Activated CD4-positive, alpha-beta T cell treated with anti-CD3 and anti-CD28 coated beads, Interleukin-2, Interleukin-6, amounts not matched to agents 100 ng/mL and 50 ng/mL, durations not matched to agents 16 hours and 8 hours (primary cell): ENCODE results near the gene DNAI2.

Experiments
- DNase-seq: peaks from one replicate; pipeline ENCODE4 v3.0.0-alpha.2; 2020

The DNAI2 gene, protein sequence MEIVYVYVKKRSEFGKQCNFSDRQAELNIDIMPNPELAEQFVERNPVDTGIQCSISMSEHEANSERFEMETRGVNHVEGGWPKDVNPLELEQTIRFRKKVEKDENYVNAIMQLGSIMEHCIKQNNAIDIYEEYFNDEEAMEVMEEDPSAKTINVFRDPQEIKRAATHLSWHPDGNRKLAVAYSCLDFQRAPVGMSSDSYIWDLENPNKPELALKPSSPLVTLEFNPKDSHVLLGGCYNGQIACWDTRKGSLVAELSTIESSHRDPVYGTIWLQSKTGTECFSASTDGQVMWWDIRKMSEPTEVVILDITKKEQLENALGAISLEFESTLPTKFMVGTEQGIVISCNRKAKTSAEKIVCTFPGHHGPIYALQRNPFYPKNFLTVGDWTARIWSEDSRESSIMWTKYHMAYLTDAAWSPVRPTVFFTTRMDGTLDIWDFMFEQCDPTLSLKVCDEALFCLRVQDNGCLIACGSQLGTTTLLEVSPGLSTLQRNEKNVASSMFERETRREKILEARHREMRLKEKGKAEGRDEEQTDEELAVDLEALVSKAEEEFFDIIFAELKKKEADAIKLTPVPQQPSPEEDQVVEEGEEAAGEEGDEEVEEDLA

DNA sequence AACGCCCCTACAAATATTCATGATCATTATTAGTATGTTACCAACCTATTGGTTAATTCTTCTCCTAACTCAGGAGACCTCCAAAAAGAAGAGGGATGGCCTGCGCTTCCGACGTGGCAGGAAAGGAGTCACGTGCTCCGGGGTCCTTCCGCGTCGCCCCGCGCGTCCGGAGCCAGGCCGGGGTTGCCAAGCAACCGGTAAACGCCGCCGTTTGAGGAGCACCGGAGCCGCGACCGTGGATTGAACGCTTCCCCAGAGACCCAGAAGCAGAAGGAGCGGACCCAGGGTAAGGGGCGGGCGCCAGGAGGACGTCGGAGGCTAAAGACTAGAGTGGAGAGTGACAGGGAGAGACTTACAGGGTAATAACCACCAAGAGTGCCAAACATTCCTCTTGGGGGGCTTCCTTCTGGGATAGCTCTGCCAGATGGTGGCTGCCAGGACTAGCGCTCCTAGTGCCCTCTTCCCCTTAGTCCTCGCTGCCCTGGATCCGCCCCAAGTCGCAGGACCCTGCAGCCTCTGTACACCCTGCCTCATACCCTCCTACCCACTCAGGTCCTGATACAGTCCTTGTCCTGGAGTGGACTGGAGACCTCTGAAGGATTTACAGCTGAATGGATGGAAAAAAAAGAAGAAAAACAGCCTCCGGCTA lies at the start of gene DNAI2:
Gene DNAI2, plus strand, starts transcription at position 175 of the 649 bp plus-strand sequence. CDS start 7,584 bp downstream, outside the sequence.
- DNase-seq, result no peak

DNA sequence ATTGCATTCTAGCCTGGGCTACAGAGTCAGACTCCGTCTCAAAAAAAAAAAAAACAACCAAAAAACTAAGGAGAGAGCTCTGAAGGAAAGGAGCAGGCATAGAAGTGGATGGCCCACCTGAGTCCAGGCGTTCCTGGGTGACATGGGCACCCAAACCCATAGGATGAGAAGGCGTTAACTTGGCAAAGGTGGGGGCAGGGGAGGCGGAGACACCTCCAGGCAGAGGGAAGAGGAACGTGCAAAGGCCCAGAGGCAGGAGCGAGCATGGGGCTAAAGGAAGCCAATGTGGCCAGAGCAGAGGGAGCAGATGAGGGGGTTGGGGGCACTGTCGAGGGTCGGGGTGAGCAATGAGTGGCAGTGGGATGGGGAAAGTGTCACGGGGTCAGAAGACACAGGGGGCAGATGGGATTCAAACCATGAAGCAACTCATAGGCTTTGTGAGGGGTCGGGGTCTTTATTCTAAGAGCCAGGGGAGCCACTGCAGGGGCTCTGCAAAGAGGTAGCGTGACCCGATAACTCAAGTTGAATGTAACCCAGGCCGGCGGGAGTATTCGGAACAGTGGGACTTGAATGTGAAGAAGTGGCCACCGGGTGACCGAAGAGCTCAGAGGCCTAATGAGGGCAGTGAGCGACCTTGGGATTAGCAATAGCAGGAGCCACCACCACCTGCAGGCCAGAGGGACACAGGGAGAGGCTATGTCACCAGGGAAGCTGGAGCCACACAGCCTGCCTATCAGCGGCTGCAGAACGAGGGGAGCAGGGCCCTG lies 48.9 kb upstream of the DNAI2 start:
- DNase-seq, result no peak

DNA sequence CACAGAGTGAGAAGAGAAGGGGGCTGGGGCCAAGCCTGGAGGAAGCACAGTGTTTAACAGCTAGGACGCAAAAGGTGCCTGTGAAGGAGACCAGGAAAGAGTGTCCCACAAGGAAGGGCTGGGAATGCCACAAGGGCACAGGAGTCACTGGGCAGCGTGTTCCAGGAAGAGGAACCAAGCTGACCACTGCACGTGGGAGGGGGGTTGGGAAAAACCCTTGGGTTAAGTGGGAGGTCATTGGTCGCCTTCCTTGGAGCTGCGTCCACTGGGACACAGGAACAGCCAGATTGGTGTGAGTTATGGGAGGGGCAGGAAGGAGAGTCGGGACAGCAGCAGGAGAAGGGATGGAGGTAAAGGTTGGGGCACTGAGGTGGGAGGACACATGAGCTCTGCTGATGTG lies 47.8 kb upstream of the DNAI2 start:
- no peak for DNase-seq

DNA sequence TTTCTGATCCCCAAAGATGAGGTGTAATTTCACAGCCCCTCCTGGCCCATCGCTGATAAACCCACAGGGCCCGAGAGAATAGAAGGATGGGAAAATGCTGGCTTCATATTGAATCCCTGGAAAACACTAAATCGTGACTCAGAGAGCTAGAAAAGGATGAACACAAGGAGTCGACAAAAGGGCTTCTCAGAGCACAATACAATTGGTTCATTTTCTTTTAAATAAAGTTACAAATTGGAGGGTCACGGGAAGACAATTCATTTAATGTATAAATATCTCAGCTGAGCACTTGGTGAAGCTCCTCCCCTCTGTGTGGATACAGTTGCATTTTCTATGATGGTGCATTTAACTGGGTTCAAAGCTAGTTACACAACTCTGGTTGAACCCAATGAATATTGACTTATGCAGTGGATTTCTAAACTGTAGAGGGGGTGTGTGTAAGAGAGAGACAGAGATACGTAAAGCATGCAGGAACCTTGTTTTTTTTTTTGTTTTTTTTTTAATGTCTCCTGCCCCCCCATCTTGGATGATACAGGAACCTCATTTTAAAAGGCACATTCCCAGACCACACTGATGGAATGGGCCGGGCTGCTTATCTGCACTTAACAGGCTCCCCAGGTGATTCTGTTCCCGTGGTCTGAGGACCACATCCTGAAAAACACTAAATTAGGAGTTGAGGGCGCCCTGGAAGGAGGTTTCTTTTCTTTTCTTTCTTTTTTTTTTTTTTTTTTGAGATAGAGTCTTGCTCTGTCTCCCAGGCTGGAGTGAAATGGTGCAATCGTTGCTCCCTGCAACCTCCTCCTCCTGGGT lies 46.6 kb upstream of the DNAI2 start:
- DNase-seq, result no peak

DNA sequence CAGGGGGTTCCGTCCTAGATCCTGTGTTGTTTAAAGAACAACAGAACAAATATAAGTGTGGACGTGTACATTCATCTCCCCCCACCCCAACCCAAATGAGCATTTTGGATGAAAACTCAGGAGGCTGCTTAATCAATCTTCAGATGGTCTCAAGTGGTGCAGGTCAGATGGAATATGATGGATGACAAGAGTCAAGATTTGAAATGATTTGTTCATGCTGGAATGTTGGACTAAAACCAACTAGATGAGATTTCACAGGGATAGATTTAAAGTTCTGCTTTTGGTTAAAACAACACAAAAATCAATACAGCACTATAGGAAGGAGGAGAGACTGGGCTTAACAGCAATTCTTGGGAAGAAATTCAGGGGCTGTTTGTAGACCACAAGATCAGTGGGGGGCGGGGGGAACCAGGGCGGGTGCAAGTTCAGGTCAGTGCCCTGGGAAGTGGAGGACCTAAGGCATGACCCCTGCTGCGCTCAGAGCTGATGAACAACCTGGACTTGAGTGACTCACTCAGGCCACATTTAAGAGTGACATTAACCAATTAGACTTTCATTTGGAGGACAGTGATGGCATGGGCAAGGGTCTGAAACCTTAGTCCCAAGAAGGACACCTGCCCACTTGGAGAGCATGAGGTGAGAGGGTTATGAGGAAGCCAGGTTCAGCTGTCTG lies 45.6 kb upstream of the DNAI2 start:
- DNase-seq, result no peak

DNA sequence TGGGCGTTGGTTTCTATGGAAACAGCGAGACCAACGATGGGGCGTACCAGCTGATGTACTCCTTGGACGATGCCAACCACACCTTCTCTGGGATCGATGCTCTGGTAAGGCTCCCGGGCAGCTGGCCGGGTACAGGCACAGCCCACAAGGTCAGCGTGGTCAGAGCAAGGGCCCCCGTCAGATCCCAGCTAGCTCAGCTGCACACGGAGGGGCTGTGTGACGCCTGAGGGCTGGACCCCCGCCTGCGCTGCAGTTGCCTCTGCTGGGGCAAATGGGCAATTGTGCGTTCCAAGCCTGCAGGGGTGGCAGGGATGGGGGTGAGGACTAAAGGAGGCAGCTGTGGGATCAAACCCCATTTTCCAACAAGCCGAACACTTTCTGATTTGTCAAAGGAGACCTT lies 43.1 kb upstream of the DNAI2 start:
- no peak for DNase-seq

DNA sequence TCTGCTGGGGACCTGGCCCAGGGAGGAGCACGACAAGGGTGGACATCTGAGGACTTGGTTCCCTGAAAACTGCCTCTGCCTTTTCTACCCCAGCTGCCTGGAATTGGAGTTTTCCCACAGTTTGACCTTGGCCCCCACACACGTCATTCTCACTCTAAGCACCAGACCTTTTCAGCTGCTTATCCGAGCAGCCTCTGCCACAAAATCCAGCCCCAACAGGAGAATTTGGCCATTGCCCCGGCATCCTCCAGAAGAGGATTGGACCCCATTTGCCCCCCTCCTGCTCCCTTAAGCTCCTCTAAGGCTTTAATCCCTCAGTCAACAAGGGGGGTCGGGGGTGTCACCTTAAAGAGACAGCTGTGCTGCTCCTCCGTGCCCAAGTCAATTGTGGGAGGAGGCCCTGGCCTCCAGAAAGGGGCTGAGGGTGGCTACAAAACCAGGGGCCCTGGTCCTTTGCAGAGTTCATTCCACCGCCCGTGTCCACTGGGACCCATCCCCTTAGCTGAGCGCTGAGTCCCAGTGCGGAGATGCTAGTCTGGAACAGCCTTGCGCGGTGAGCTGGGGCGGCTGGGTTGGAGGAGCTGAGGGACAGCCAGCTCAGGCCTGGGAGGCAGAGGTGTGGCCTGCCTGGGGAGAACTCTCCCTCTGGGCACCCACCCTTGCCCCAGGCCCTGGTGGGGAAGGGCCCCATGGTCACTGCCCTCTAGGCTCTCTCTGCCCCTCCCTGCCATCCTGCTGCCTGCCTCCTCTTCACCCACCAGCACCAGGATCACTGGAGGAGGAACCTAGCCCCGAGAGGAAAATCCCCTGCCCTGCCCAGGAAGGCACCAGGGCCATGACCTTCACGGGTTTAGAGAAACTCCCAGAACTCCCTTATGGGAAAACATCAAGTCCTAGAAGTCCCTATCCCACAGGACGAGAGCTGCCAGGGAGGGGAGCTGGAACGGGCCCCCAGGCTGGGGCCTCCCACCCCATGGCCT lies 41.8 kb upstream of the DNAI2 start:
- DNase-seq, result no peak

DNA sequence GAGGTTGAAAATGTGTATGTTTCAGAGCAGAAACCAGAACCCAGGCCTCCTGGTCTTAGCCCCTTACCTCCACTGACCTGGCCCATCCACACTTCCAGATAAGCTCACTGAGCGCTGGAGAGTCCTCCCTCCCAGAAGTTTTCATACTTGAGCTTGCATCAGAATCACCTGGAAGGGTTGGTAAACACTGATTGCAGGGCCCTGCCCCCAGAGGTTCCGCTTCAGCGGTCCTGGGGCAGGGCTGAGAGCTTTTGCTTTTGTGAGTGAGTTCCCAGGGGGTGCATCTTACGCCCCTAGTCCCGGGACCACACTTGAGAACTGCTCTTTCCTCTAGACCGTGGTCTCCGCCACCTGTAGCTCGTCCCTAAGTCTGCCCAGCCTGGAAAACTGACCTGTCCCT lies 40.1 kb upstream of the DNAI2 start:
- no peak for DNase-seq

DNA sequence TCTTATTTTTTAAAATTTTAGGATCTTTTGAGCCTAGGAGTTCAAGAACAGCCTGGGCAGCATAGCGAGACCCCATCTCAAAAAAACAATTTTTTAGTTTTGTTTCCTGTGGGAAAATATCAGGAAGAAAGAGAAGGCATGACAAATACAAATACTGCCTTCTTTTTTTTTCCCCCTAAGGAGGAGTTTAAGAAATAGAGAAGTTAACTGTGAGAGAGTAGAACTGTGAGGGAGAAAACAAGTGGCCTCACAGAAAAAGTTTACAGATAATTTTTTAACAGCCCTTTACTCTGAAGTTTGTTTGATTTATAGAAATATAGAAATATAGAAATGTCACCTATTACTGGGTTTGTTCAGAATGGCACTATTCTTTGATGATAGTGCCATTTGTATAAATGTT lies 39.5 kb upstream of the DNAI2 start:
- no peak for DNase-seq

DNA sequence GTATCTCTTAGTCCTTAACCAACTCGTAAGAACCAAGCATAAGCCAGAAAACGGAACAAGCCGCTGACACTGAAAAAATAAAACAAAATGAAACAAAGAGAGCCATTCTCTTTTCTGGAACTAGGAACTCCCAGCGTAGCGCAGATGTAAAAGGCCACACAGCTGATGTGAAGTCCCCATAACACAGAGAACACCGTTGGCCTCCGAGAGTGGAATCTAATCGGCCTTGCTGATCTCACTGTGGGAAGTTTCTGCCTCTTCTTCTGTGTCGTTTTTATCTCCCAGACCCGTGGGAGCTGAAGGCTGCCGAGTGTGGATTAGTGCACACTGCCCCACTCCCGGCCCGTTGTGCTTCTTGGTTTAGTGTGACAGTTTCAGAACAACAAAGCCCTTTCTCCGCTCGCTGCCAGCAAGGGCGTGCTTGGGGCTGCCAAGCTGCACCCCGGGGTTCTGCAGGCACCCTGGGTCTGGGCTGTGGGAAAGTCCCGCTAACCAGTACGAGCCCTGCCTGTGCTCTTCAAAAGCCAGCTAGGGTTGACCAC lies 38.9 kb upstream of the DNAI2 start:
- DNase-seq, result no peak

DNA sequence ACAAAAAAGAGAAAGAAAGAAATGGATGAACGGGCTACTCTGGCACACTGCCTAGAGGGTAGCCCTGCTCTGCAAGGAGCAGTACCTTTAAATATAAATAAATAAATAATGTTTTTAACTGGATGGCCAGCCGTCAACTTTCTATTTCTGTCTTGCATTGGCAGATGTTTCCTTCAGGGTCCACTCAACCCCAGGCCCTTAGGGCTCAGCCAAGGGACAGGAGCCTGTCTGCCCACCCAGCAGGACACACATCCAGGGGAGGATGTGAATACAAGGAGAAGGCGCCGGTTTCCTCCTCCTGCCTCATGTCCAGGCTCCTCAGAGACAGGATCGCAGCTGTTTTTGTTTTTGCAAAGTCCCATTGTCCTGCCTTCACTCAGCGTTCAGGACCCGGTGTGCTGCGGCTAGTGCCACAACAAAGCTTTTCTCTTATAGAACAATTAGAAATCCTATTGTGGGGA lies 38.1 kb upstream of the DNAI2 start:
- DNase-seq, result no peak

DNA sequence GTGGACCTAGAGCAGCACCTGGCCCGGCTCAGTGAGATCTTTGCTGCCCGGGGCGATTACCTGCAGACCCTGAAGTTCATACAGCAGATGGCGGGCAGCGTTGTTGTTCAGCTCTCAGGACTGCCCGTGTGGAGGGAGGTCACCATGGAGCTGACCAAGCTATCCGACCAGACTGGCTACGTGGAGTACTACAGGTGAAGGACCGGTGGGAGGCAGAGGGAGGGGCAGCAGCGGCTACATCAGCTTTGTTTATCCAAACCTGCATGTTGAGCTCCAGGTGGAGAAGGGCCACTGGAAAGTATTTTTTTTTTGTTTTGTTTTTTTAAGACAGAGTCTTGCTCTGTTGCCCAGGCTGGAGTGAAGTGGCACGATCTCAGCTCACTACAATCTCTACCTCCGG lies 36.7 kb upstream of the DNAI2 start:
- no peak for DNase-seq

DNA sequence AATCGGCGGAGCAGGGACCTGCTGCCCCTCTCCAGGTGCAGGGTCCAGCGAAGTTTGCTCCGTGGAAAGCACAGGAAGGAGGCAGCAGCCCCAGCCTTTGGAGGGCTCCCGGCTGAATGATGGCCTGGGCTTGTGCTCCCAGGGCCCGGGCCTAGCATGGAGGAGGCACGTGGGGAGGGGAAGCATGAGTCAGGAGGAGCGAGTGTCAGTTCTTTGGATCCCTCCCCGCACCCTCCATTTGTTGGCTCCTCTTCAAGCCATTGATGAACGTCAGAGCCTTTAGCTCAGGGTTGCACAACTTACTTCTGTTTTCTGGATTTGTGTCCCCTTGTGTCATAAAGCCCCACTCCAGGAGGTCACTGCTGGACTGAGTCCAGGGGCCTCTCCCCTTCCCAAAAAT lies 34.9 kb upstream of the DNAI2 start:
- DNase-seq, result no peak

DNA sequence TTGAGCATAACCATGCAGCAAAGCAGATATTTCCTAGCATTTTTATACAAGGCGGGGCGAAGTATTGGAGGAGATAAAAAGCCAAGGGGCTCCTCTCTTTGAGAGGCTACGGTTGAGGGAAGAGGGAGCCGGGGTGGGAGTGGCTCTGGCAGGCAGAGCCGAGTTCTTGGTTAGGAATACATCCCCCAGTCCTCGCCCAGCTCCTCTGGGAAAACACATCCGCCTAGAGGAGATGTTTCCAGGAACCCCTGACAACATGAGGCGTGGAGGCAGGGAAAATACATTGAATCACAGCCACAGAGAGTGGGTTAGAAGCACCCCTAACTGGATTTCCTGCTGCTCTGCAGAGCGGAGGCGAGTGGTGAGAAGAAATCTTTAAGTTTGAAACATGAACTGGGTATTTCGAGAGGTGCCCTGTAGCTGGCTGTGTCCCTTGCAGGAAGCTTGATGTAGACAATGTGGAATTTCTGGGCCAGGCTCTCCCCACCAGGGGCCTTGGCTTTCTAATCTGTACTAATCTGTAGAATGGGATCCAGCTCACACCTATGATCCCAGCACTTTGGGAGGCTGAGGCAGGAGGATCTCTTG lies 33.3 kb upstream of the DNAI2 start:
- DNase-seq, result no peak

DNA sequence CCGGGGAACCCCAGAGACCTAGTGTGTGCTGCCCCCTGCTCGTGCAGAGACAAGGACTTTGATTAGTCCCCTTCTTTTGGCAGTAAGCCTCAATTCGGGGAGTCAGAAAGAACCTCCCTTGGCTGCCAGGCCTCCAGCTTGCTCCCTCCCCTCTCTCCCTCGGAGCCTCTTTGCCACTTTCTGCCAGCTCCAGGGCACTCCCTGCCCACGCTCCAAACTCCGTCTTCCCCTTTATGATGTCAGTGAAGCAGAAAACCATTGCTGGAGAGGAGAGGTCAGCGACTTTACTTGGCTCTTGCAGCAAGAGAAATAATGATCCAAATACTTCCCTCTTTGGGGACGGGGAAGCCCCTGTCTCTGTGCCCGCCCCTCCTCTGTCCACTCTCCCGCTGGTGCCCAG lies 32.6 kb upstream of the DNAI2 start:
- no peak for DNase-seq

DNA sequence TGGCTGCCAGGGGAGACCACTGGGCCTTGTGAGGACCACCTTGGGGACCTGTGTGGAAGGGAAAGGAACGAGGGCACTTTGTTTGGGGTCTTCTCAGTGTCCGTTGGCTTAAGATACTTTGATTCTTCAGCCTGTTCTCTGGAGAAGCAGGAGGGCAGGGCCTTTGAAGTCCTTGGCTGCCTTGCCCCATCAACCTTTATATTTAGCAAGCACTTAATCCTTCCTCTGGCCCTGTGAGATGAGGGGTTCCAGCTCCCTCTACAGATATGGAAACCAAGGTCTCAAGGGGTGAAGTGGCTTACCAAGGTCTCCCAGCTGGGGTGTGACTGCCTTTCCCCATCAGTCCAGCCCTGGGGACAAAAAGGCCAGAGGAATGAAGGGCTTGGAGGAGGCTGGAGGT lies 32.2 kb upstream of the DNAI2 start:
- DNase-seq, result no peak

DNA sequence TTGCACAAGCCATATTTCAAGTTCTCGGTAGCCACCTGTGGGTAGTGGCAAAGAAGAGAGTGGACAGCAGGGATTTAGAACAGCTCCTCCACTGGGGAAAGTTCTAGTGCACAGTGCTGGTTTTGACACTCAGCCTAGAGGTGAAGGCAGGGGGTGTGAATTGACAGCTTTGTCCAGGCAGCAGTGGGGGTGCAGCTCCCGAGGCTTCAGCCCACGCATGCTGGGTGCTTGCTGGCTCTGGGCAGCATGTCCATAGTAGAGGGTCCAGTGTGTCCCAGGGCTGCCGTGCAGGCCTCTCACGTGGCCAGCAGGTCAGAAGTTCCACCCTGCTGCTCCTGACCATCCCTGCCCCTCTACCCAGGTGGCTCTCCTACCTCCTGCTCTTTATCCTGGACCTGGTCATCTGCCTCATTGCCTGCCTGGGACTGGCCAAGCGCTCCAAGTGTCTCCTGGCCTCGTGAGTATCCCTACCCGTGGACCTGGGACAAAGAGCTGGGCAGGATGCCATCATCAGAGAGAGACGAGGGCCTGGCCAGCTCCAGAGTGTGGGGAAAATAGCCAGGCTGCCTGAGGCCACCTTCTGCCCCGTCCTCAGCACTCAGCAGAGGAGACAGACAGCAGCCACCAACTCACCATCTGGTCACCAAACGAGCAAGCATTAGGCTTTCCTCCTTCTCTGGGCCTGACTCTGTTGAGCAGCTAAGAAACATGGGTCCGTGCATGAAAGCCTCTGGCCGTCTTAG lies 30.9 kb upstream of the DNAI2 start:
- DNase-seq, result no peak

DNA sequence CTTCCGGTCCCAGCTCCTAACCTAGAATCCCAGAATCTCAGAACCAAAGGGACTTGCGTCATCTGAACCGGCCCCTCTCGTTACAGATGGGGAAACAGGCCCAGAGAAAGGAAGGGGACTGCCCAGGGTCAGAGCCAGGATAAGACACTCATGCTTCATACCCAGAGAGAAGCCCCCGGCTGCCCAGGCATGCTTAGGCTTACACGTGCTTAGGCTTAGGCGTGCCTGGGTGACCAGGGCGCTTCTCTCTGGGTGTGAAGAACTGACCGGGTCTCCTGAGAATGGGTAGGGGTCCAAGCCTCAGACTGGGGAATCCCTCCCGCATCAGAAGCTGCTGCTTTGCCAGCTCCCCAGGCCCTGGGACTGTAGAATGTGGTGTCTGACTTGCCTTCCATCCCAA lies 29.9 kb upstream of the DNAI2 start:
- DNase-seq, result no peak

DNA sequence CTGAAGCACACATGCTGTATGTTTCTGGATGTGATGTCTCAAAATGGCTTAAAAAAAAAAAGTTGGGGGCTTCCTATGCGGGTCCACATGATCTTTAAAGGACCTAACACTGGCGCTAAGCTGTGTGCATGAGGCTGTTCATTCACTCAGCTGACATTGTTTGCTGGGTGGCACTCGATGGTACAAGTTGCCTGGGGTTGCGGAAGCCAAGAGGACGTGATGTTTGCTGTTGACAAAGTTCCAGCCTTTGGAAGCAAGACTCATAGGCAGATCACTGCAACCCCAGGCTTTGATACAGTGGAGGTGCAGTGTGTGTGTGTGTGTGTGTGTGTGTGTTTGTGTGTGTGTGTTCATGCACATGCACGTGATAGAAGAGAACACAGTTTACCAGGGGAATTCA lies 29.5 kb upstream of the DNAI2 start:
- DNase-seq, result no peak
